HG03108 (cell line): ENCODE measurements around the gene MRPS27.

Experiments used
- ATAC-seq: cut with Tn5 transposase; IDR thresholded peaks from one replicate; pipeline ENCODE4 v1.9.1; 2021; ENCODE audit warnings: moderate library complexity; ENCODE audit not compliant: unreplicated experiment

Gene MRPS27

GRCh38 chr5:72292411-72292810 is 27.6 kb downstream of the MRPS27 start:
- no peak for ATAC-seq

- ATAC-seq: no peak
Measured at GRCh38 chr5:72291601-72292000, 28.4 kb downstream of the MRPS27 start.

GRCh38 chr5:72290356-72291133 is 29.5 kb downstream of the MRPS27 start:
- no peak for ATAC-seq

GRCh38 chr5:72288924-72289323 is 31.1 kb downstream of the MRPS27 start:
- no peak for ATAC-seq

GRCh38 chr5:72286798-72287197 is 33.2 kb downstream of the MRPS27 start:
- ATAC-seq: no peak

- ATAC-seq: no peak
Measured at GRCh38 chr5:72285424-72285821, 34.6 kb downstream of the MRPS27 start.

- ATAC-seq: no peak
Measured at GRCh38 chr5:72284559-72285423, 35.2 kb downstream of the MRPS27 start.

- no peak for ATAC-seq
Measured at GRCh38 chr5:72283358-72283757, 36.7 kb downstream of the MRPS27 start.

GRCh38 chr5:72282878-72283277 is 37.2 kb downstream of the MRPS27 start:
- ATAC-seq: no peak

- ATAC-seq: no peak
Measured at GRCh38 chr5:72281764-72282499, 38.1 kb downstream of the MRPS27 start.

- no peak for ATAC-seq
Measured at GRCh38 chr5:72281430-72281763, 38.6 kb downstream of the MRPS27 start.

GRCh38 chr5:72280581-72281069 is 39.4 kb downstream of the MRPS27 start:
- ATAC-seq: no peak

GRCh38 chr5:72276219-72276752 is 43.8 kb downstream of the MRPS27 start:
- ATAC-seq: no peak

GRCh38 chr5:72273547-72273946 is 46.5 kb downstream of the MRPS27 start:
- no peak for ATAC-seq

GRCh38 chr5:72272398-72272797 is 47.6 kb downstream of the MRPS27 start:
- ATAC-seq: no peak

- no peak for ATAC-seq
Measured at GRCh38 chr5:72271702-72272101, 48.3 kb downstream of the MRPS27 start.

GRCh38 chr5:72270037-72270436 is 50.0 kb downstream of the MRPS27 start:
- ATAC-seq: no peak

- no peak for ATAC-seq
Measured at GRCh38 chr5:72269411-72269780, 50.6 kb downstream of the MRPS27 start.

GRCh38 chr5:72268753-72269410 is 51.2 kb downstream of the MRPS27 start:
- ATAC-seq: no peak

- no peak for ATAC-seq
Measured at GRCh38 chr5:72268260-72268659, 51.8 kb downstream of the MRPS27 start.

GRCh38 chr5:72267685-72268084 is 52.4 kb downstream of the MRPS27 start:
- no peak for ATAC-seq
